ENCODE data around the gene FGFR4. TPM values are rescaled to one million over a fixed set of nuclear protein-coding genes. Genes with fewer than 3 reads are reported as not detected.

Gene FGFR4
- total and polyA plus RNA-seq, 5 donors from 2014 or later: 0.19 to 4.4 (median 0.29) TPM; not detected in 2

GRCh38 chr5:177132136-177133095 is 45.7 kb downstream of the FGFR4 start:
- ATAC-seq (ENCODE audit: low read depth in 2 of 2) (peak; percentile 22 to 29), DNase-seq (peak in 2 of 3 donors; percentile 35 to 47)
- peak overlapping the region in 3 of 4 donors; percentile 41 to 66 (median 64) for H3K4me3 Mint-ChIP-seq
- no peaks in the 10 kb centered on the region for H3K9me3 Mint-ChIP-seq
- H3K27me3 Mint-ChIP-seq: peaks cover 4% of the 10 kb centered on the region
- no peaks in the 10 kb centered on the region for H3K27me3 ChIP-seq (ENCODE audit: control insufficient read depth, insufficient read depth, low read length)
- peaks cover 8% of the 10 kb centered on the region for H3K36me3 Mint-ChIP-seq
- peaks cover 47% of the 10 kb centered on the region for H3K4me1 ChIP-seq (ENCODE audit: control insufficient read depth, insufficient read depth, low read length, poor library complexity, severe bottlenecking)
- no peaks in the 10 kb centered on the region for H3K9me3 ChIP-seq (ENCODE audit: control insufficient read depth in 2 of 2, low read length in 2 of 2)
- H3K27ac ChIP-seq (ENCODE audit: insufficient read depth, low read length, poor library complexity, severe bottlenecking): peak overlapping the region; percentile 81
- peak overlapping the region in 1 of 3 donors; percentile 84 for H3K27ac Mint-ChIP-seq
- H3K4me1 Mint-ChIP-seq: peaks cover 32 to 66% (median 41%) of the 10 kb centered on the region in 4 donors
- peaks cover 11% of the 10 kb centered on the region for H3K36me3 ChIP-seq (ENCODE audit: control insufficient read depth, insufficient read depth, low read length)
- no peak overlapping the region for H3K4me3 ChIP-seq (ENCODE audit: low read depth, low read length)

- peak within 1 kb of the TSS; percentile 87 to 96 (median 92) for H3K4me3 Mint-ChIP-seq
- peaks cover 30 to 69% (median 42%) of the 10 kb centered on the region in 4 donors for H3K4me1 Mint-ChIP-seq
- peaks cover 4% of the 10 kb centered on the region for H3K27me3 Mint-ChIP-seq
- Histone ChIP-seq H3K36me3 (ENCODE audit: control insufficient read depth, insufficient read depth, low read length) (peaks cover 11% of the 10 kb centered on the region), H3K9me3 (ENCODE audit: control insufficient read depth in 2 of 2, low read length in 2 of 2) (no peaks in the 10 kb centered on the region), H3K27ac (ENCODE audit: insufficient read depth, low read length, poor library complexity, severe bottlenecking) (peak within 1 kb of the TSS; percentile 81), H3K4me3 (ENCODE audit: low read depth, low read length) (peak within 1 kb of the TSS; percentile 69), H3K27me3 (ENCODE audit: control insufficient read depth, insufficient read depth, low read length) (no peaks in the 10 kb centered on the region), H3K4me1 (ENCODE audit: control insufficient read depth, insufficient read depth, low read length, poor library complexity, severe bottlenecking) (peaks cover 55% of the 10 kb centered on the region)
- H3K27ac Mint-ChIP-seq: peak within 1 kb of the TSS; percentile 84 to 88 (median 84)
- peaks cover 8% of the 10 kb centered on the region for H3K36me3 Mint-ChIP-seq
- no peaks in the 10 kb centered on the region for H3K9me3 Mint-ChIP-seq
- DNase-seq: peak; percentile 82 to 94 (median 91)
- peak; percentile 74 to 75 for ATAC-seq (ENCODE audit: low read depth in 2 of 2)
These were observed 46.6 kb downstream of the FGFR4 start, which contains the start of gene NSD1 for GRCh38 chr5:177133096-177133852. NSD1 (plus strand) TSS chr5:177133773; CDS start chr5:177135104, 1,331 bp downstream.

- Histone ChIP-seq H3K36me3 (ENCODE audit: control insufficient read depth, insufficient read depth, low read length) (peaks cover 11% of the 10 kb centered on the region), H3K4me1 (ENCODE audit: control insufficient read depth, insufficient read depth, low read length, poor library complexity, severe bottlenecking) (peaks cover 49% of the 10 kb centered on the region), H3K27ac (ENCODE audit: insufficient read depth, low read length, poor library complexity, severe bottlenecking) (peak overlapping the region; percentile 78), H3K9me3 (ENCODE audit: control insufficient read depth in 2 of 2, low read length in 2 of 2) (no peaks in the 10 kb centered on the region), H3K4me3 (ENCODE audit: low read depth, low read length) (peak overlapping the region; percentile 69), H3K27me3 (ENCODE audit: control insufficient read depth, insufficient read depth, low read length) (no peaks in the 10 kb centered on the region)
- Mint-ChIP-seq H3K4me3 (peak overlapping the region; percentile 87 to 96 (median 92)), H3K36me3 (peaks cover 8% of the 10 kb centered on the region), H3K27me3 (peaks cover 4% of the 10 kb centered on the region), H3K27ac (peak overlapping the region; percentile 83 to 88 (median 84)), H3K9me3 (no peaks in the 10 kb centered on the region), H3K4me1 (peaks cover 22 to 62% (median 34%) of the 10 kb centered on the region in 4 donors)
- ATAC-seq (ENCODE audit: low read depth in 2 of 2) (peak; percentile 6 to 14), DNase-seq (peak; percentile 36 to 62 (median 61))
These were observed 47.4 kb downstream of the FGFR4 start for GRCh38 chr5:177133853-177134696.

GRCh38 chr5:177134697-177135225 is 48.0 kb downstream of the FGFR4 start:
- Mint-ChIP-seq H3K4me3 (peak overlapping the region; percentile 87 to 96 (median 92)), H3K27me3 (peaks cover 4% of the 10 kb centered on the region), H3K36me3 (peaks cover 10% of the 10 kb centered on the region), H3K4me1 (peaks cover 17 to 62% (median 31%) of the 10 kb centered on the region in 4 donors), H3K27ac (peak overlapping the region; percentile 83 to 88 (median 84)), H3K9me3 (no peaks in the 10 kb centered on the region)
- H3K27ac ChIP-seq (ENCODE audit: insufficient read depth, low read length, poor library complexity, severe bottlenecking): peak overlapping the region; percentile 78
- peaks cover 50% of the 10 kb centered on the region for H3K4me1 ChIP-seq (ENCODE audit: control insufficient read depth, insufficient read depth, low read length, poor library complexity, severe bottlenecking)
- no peak for ATAC-seq (ENCODE audit: low read depth in 2 of 2)
- H3K4me3 ChIP-seq (ENCODE audit: low read depth, low read length): peak overlapping the region; percentile 69
- no peaks in the 10 kb centered on the region for H3K27me3 ChIP-seq (ENCODE audit: control insufficient read depth, insufficient read depth, low read length)
- H3K36me3 ChIP-seq (ENCODE audit: control insufficient read depth, insufficient read depth, low read length): peaks cover 11% of the 10 kb centered on the region
- peak in 1 of 3 donors; percentile 37 for DNase-seq
- H3K9me3 ChIP-seq (ENCODE audit: control insufficient read depth in 2 of 2, low read length in 2 of 2): no peaks in the 10 kb centered on the region

- H3K4me1 Mint-ChIP-seq: peaks cover 38 to 76% (median 50%) of the 10 kb centered on the region in 4 donors
- ATAC-seq (ENCODE audit: low read depth in 2 of 2) (no peak), DNase-seq (no peak)
- peak overlapping the region; percentile 51 to 94 (median 80) for H3K27ac Mint-ChIP-seq
- H3K9me3 Mint-ChIP-seq: no peaks in the 10 kb centered on the region
- no peaks in the 10 kb centered on the region for H3K27me3 Mint-ChIP-seq
- Histone ChIP-seq H3K4me1 (ENCODE audit: control insufficient read depth, insufficient read depth, low read length, poor library complexity, severe bottlenecking) (peaks cover 52% of the 10 kb centered on the region), H3K9me3 (ENCODE audit: control insufficient read depth in 2 of 2, low read length in 2 of 2) (no peaks in the 10 kb centered on the region), H3K36me3 (ENCODE audit: control insufficient read depth, insufficient read depth, low read length) (peaks cover 46% of the 10 kb centered on the region), H3K4me3 (ENCODE audit: low read depth, low read length) (peak overlapping the region; percentile 23), H3K27me3 (ENCODE audit: control insufficient read depth, insufficient read depth, low read length) (no peaks in the 10 kb centered on the region), H3K27ac (ENCODE audit: insufficient read depth, low read length, poor library complexity, severe bottlenecking) (no peak overlapping the region)
- peak overlapping the region; percentile 2 to 68 (median 5) for H3K4me3 Mint-ChIP-seq
- H3K36me3 Mint-ChIP-seq: peaks cover 38% of the 10 kb centered on the region
These were observed 53.6 kb downstream of the FGFR4 start for GRCh38 chr5:177140312-177140711.

GRCh38 chr5:177141496-177141895 is 54.8 kb downstream of the FGFR4 start:
- peaks cover 41% of the 10 kb centered on the region for H3K4me1 ChIP-seq (ENCODE audit: control insufficient read depth, insufficient read depth, low read length, poor library complexity, severe bottlenecking)
- no peaks in the 10 kb centered on the region for H3K27me3 ChIP-seq (ENCODE audit: control insufficient read depth, insufficient read depth, low read length)
- Mint-ChIP-seq H3K9me3 (no peaks in the 10 kb centered on the region), H3K4me3 (peak overlapping the region in 2 of 4 donors; percentile 43 to 55), H3K27ac (peak overlapping the region in 2 of 3 donors; percentile 43 to 78), H3K36me3 (peaks cover 34% of the 10 kb centered on the region), H3K4me1 (peaks cover 27 to 65% (median 41%) of the 10 kb centered on the region in 4 donors), H3K27me3 (no peaks in the 10 kb centered on the region)
- no peak for DNase-seq
- H3K4me3 ChIP-seq (ENCODE audit: low read depth, low read length): no peak overlapping the region
- ATAC-seq (ENCODE audit: low read depth in 2 of 2): no peak
- H3K9me3 ChIP-seq (ENCODE audit: control insufficient read depth in 2 of 2, low read length in 2 of 2): no peaks in the 10 kb centered on the region
- peaks cover 52% of the 10 kb centered on the region for H3K36me3 ChIP-seq (ENCODE audit: control insufficient read depth, insufficient read depth, low read length)
- H3K27ac ChIP-seq (ENCODE audit: insufficient read depth, low read length, poor library complexity, severe bottlenecking): no peak overlapping the region

All from CD4-positive, CD25-positive, alpha-beta regulatory T cell (primary cell).